Neural progenitor cell (in vitro differentiated cells): Measurements from ENCODE around the gene MAPRE2.
A peak's percentile ranks its signal among the peaks of the same experiment; 100 is the strongest.

Experiments
- CTCF ChIP-seq: fragments of 200-600 bp; sonication (generic); IDR thresholded peaks from 2 replicates; pipeline ENCODE4 v1.5.1; 2017; ENCODE audit warnings: antibody characterized with exemption, mild to moderate bottlenecking
- EZH2 ChIP-seq: fragments of 200-600 bp; sonication (generic); IDR thresholded peaks from 2 replicates; pipeline ENCODE4 v1.6.1; 2017; ENCODE audit warnings: antibody characterized with exemption, mild to moderate bottlenecking, moderate library complexity

GRCh38 chr18:35122586-35123224, 81.5 kb downstream of the MAPRE2 start:
- TF ChIP-seq CTCF (peak; percentile 60), EZH2 (no peak)
